B cell (primary cell): ENCODE data around the gene RBX1. TPM values are rescaled to one million over a fixed set of nuclear protein-coding genes. Genes with fewer than 3 reads are reported as not detected.

Experiments used
- ATAC-seq: fragments of 200-7000 bp; cut with Tn5 transposase; one replicate; pipeline ENCODE4 v1.10.0; 2021; ENCODE audit warnings: low read depth, mild to moderate bottlenecking, moderate number of reproducible peaks, moderate library complexity
- CTCF ChIA-PET: fragments of 350-600 bp; sonication (Branson Sonifier 250); formaldehyde crosslinking; loops from one replicate; lab custom pipeline; 2021; ENCODE audit warnings: antibody characterized with exemption, inconsistent platforms; lab: Charles Lee
- POLR2A ChIA-PET: fragments of 350-600 bp; sonication (Branson Sonifier 250); formaldehyde crosslinking; loops from one replicate; lab custom pipeline; 2021; ENCODE audit warnings: antibody characterized with exemption; lab: Charles Lee
- DNase-seq: peaks from one replicate; pipeline ENCODE4 v3.0.0; 2013
- H2AFZ ChIP-seq: 2 replicates; pipeline ENCODE4 v1.6.1; 2012; ENCODE audit warnings: mild to moderate bottlenecking, low read depth, low read length; ENCODE audit not compliant: insufficient read depth, poor library complexity, severe bottlenecking
- H3K27ac ChIP-seq, 2 donors: 1 replicate in 1 of 2; 2 replicates in 1 of 2; pipeline ENCODE4 v1.5.1; 2012 to 2013; ENCODE audit warnings: low read length in 2 of 2, mild to moderate bottlenecking in 2 of 2, moderate library complexity in 1 of 2
- H3K27me3 ChIP-seq, 4 experiments: fragments of 200-600 bp in 1 of 4; sonication (generic) in 1 of 4; replicated peaks in 1 of 4; 1 replicate in 2 of 4; 2 replicates in 2 of 4; pipeline versions ENCODE4 v1.6.1 to v1.7.0; 2013 to 2016; ENCODE audit warnings: low read length in 3 of 4, mild to moderate bottlenecking in 2 of 4, mixed read lengths in 1 of 4, moderate library complexity in 1 of 4; ENCODE audit not compliant: insufficient read depth in 4 of 4, control insufficient read depth in 3 of 4; ENCODE audit errors: control extremely low read depth in 1 of 4
- H3K36me3 ChIP-seq, 2 experiments: replicated peaks in 1 of 2; 1 replicate in 1 of 2; 2 replicates in 1 of 2; pipeline versions ENCODE4 v1.6.1 to v1.7.1; 2013; ENCODE audit warnings: low read length in 1 of 2; ENCODE audit not compliant: insufficient read depth in 2 of 2, control insufficient read depth in 1 of 2; ENCODE audit errors: control extremely low read depth in 1 of 2, extremely low read depth in 1 of 2
- H3K4me1 ChIP-seq, 2 donors: fragments of 200-600 bp in 1 of 2; sonication (generic) in 1 of 2; 1 replicate in 1 of 2; 2 replicates in 1 of 2; pipeline versions ENCODE4 v1.5.1 to v1.6.1; 2013 to 2017; ENCODE audit warnings: low read length in 2 of 2; ENCODE audit not compliant: control insufficient read depth in 2 of 2, insufficient read depth in 2 of 2
- H3K4me2 ChIP-seq: replicated peaks from 2 replicates; pipeline ENCODE3; 2012; ENCODE audit warnings: mild to moderate bottlenecking, low read depth, low read length; ENCODE audit not compliant: poor library complexity, severe bottlenecking
- H3K4me3 ChIP-seq, 5 experiments: fragments of 200-600 bp in 1 of 5; sonication (generic) in 1 of 5; 1 replicate in 3 of 5; 2 replicates in 2 of 5; pipeline versions ENCODE4 v1.5.1 to v1.7.0; 2011 to 2016; ENCODE audit warnings: low read length in 4 of 5, mild to moderate bottlenecking in 4 of 5, low read depth in 2 of 5, control low read depth in 1 of 5, moderate library complexity in 1 of 5; ENCODE audit not compliant: insufficient read depth in 1 of 5; ENCODE audit errors: control extremely low read depth in 1 of 5, extremely low read depth in 1 of 5
- H3K79me2 ChIP-seq: fragments of 200-600 bp; sonication (generic); one replicate; pipeline ENCODE4 v1.6.0; 2016; ENCODE audit warnings: low read length; ENCODE audit not compliant: control insufficient read depth, insufficient read depth
- H3K9ac ChIP-seq: fragments of 200-600 bp; sonication (generic); 2 replicates; pipeline ENCODE4 v1.6.1; 2017; ENCODE audit warnings: mild to moderate bottlenecking, low read length, moderate library complexity
- H3K9me3 ChIP-seq, 3 donors: one replicate each; pipeline versions ENCODE4 v1.6.1 to v1.7.1; 2013; ENCODE audit warnings: low read length in 2 of 3; ENCODE audit not compliant: control insufficient read depth in 2 of 3, insufficient read depth in 1 of 3; ENCODE audit errors: control extremely low read depth in 1 of 3
- H4K20me1 ChIP-seq: 2 replicates; pipeline ENCODE4 v1.6.0; 2012; ENCODE audit warnings: mild to moderate bottlenecking, low read length; ENCODE audit not compliant: insufficient read depth, control insufficient read depth, poor library complexity, severe bottlenecking
- H3K27ac Mint-ChIP-seq: one replicate; pipeline ENCODE4 v1.8.0; 2021; ENCODE audit warnings: mixed read lengths
- H3K27me3 Mint-ChIP-seq: one replicate; pipeline ENCODE4 v1.8.0; 2021; ENCODE audit warnings: mixed read lengths
- H3K4me1 Mint-ChIP-seq: one replicate; pipeline ENCODE4 v1.8.0; 2021; ENCODE audit warnings: mixed read lengths
- H3K4me3 Mint-ChIP-seq: one replicate; pipeline ENCODE4 v1.8.0; 2021; ENCODE audit warnings: mixed read lengths
- H3K9me3 Mint-ChIP-seq: one replicate; pipeline ENCODE4 v1.8.0; 2022; ENCODE audit warnings: mixed read lengths; ENCODE audit not compliant: insufficient read depth
- EZH2 ChIP-seq: IDR thresholded peaks from 2 replicates; pipeline ENCODE4 v1.6.1; 2012; ENCODE audit warnings: borderline replicate concordance, low read depth, mild to moderate bottlenecking, moderate library complexity, low read length; ENCODE audit not compliant: insufficient read depth, poor library complexity, severe bottlenecking
- WGBS: methylation state at CpG from one replicate; pipeline ENCODE4 v1.1.5; 2013; ENCODE audit warnings: missing lambda C conversion rate; ENCODE audit not compliant: insufficient coverage; 5-methylcytosine and 5-hydroxymethylcytosine counted together
- intact Hi-C: fragments of 100-400 bp; cut with micrococcal nuclease; formaldehyde crosslinking; loops from one replicate; pipeline ENCODE4 v1.10.0; 2022
- polyA plus RNA-seq: library from polyadenylated mRNA; depleted of rRNA; stranded (reverse); fragments of >200 nt; gene quantifications from 2 replicates; pipeline ENCODE4 v1.2.3, GENCODE V29; 2012
- total RNA-seq, 2 donors: library from RNA; stranded (reverse); fragments of 120-200 nt in 1 of 2; gene quantifications; 1 replicate in 1 of 2; 2 replicates in 1 of 2; pipeline versions ENCODE4 v1.2.3 to v1.2.4, GENCODE V29; 2013 to 2022
- TF ChIP-seq, protein P1 (sequence below): fragments of 200-600 bp; IDR thresholded peaks from one replicate; pipeline ENCODE4 v1.8.0; 2022; ENCODE audit warnings: antibody characterized with exemption, mild to moderate bottlenecking

The RBX1 gene
- total and polyA plus RNA-seq, 2 donors (not counting 1 experiment from before 2014, with no cell fraction given) = 26.8 to 50.7 TPM

DNA sequence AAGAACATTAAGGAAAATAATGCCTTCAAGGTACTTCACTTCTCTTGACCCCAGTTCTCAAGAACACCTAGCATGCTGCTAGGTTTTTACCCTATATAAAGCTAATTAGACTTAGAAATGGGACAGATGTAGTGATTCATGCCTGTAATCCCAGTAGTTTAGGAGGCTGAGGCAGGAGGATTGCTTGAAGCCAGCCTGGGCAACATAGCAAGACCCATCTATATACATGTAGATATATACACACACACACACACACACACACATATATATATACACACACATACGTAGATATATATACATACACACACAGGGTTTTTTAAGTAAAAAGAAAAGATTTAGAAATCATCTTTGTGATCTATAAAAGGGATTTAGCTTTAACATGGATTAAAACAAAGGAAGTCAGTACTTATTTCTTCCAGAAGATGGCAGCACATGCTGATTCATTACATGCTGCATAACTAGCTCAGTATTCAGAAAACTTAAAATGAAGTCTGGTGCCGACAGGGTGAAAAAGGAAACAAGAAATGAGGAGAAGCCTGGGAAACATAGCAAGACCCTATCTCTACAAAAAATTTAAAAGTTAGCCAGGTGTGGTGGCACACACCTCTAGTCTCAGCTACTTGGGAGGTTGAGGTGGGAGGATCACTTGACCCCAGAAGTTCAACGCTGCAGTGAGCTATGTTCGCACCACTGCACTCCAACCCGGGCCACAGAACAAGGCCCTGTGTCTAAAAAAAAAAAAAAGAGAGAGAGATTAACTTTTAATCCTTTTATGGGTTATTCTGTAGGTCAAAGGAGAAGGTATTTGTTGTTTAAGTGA, 28.5 kb upstream of the RBX1 start:
- H4K20me1 ChIP-seq = no peaks in the 10 kb centered on the region
- H3K4me1 ChIP-seq = peaks cover 4 to 5% of the 10 kb centered on the region in 2 donors
- DNase-seq = peak; percentile 83
- Mint-ChIP-seq H3K27ac (peak overlapping the region; percentile 32), H3K27me3 (no peaks in the 10 kb centered on the region), H3K9me3 (no peaks in the 10 kb centered on the region), H3K4me1 (peaks cover 4% of the 10 kb centered on the region), H3K4me3 (peak overlapping the region; percentile 67)
- H3K27ac ChIP-seq = no peak overlapping the region
- TF ChIP-seq, protein P1, sequence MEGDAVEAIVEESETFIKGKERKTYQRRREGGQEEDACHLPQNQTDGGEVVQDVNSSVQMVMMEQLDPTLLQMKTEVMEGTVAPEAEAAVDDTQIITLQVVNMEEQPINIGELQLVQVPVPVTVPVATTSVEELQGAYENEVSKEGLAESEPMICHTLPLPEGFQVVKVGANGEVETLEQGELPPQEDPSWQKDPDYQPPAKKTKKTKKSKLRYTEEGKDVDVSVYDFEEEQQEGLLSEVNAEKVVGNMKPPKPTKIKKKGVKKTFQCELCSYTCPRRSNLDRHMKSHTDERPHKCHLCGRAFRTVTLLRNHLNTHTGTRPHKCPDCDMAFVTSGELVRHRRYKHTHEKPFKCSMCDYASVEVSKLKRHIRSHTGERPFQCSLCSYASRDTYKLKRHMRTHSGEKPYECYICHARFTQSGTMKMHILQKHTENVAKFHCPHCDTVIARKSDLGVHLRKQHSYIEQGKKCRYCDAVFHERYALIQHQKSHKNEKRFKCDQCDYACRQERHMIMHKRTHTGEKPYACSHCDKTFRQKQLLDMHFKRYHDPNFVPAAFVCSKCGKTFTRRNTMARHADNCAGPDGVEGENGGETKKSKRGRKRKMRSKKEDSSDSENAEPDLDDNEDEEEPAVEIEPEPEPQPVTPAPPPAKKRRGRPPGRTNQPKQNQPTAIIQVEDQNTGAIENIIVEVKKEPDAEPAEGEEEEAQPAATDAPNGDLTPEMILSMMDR = peak; percentile 87
- TF ChIP-seq EZH2 = no peak
- peaks cover 7 to 34% of the 10 kb centered on the region in 2 experiments for H3K36me3 ChIP-seq
- peak overlapping the region; percentile 72 for H3K4me2 ChIP-seq
- peak; percentile 94 for ATAC-seq
- H3K79me2 ChIP-seq = no peaks in the 10 kb centered on the region
- no peaks in the 10 kb centered on the region for H3K27me3 ChIP-seq
- peak overlapping the region; percentile 34 for H3K9ac ChIP-seq
- ChIA-PET POLR2A (interaction anchor here (0.6 to 2.6 kb wide), 11 partner anchors 19 to 364 kb away, joined by 3 to 25 read pairs (median 5); partner anchors contain the start of genes EP300, RANGAP1 and RBX1), CTCF (interaction anchor here (0.6 to 3.4 kb wide), 64 partner anchors 9 to 772 kb away, joined by 3 to 93 read pairs (median 5); partner anchors contain the start of genes EP300, RANGAP1, RBX1 and ZC3H7B)
- H3K4me3 ChIP-seq = peak overlapping the region in 2 of 5 experiments; percentile 12 to 47
- WGBS = 100% methylated on average over 1 of the region's 5 CpGs
- peak overlapping the region; percentile 74 for H2AFZ ChIP-seq
- intact Hi-C loops = loop anchor here (1.0 to 5.0 kb wide), 6 partner anchors 20 to 200 kb away; partner anchors contain the start of gene RBX1
- H3K9me3 ChIP-seq = no peaks in the 10 kb centered on the region

DNA sequence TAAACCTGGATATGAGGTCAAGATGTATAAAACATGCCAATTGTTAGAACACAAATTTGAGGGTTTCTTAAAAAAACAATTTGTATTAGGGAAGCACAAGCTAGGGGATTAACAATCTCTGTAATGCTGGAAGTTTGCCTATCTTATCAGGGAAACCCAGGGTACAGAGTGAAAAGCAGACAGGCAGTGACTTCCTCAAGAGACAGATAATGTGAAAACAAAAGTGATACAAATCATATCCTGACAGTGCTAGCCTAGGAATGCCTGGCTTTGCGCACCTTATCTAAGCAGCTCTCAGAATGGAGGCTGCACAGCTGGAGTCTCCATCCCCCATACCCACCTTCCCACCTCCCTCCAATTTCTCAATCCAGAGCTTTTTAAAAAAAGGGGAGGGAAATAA, 22.5 kb upstream of the RBX1 start:
- Mint-ChIP-seq H3K27me3 (no peaks in the 10 kb centered on the region), H3K4me3 (no peak overlapping the region), H3K27ac (no peak overlapping the region), H3K9me3 (no peaks in the 10 kb centered on the region), H3K4me1 (no peaks in the 10 kb centered on the region)
- no peaks in the 10 kb centered on the region for H3K79me2 ChIP-seq
- H3K9me3 ChIP-seq = no peaks in the 10 kb centered on the region
- H4K20me1 ChIP-seq = no peaks in the 10 kb centered on the region
- ATAC-seq = no peak
- WGBS = 100% methylated on average over 1 of the region's 1 CpG
- ChIA-PET CTCF (interaction anchor here (1.6 kb wide), 1 partner anchor 309 kb away, joined by 5 read pairs; no protein-coding TSS in a partner anchor), POLR2A (interaction anchor here (0.6 kb wide), 1 partner anchor 19 kb away, joined by 6 read pairs; no protein-coding TSS in a partner anchor)
- DNase-seq = no peak
- no peak overlapping the region for H3K4me3 ChIP-seq
- H3K27ac ChIP-seq = no peak overlapping the region
- H3K27me3 ChIP-seq = no peaks in the 10 kb centered on the region
- peaks cover 3 to 23% of the 10 kb centered on the region in 2 experiments for H3K36me3 ChIP-seq
- H3K9ac ChIP-seq = no peak overlapping the region
- intact Hi-C loops = no loop called here
- H3K4me2 ChIP-seq = no peak overlapping the region
- no peaks in the 10 kb centered on the region for H3K4me1 ChIP-seq
- TF ChIP-seq, protein P1 = no peak
- TF ChIP-seq EZH2 = no peak
- H2AFZ ChIP-seq = no peak overlapping the region
